NCI-H128 (cell line): ENCODE measurements around the gene RPL36.

ENCODE experiments used
- DNase-seq: peaks from one replicate; lab custom pipeline; 2025; ENCODE audit not compliant: unreplicated experiment; lab: John Stamatoyannopoulos, UW

The RPL36 gene

DNA sequence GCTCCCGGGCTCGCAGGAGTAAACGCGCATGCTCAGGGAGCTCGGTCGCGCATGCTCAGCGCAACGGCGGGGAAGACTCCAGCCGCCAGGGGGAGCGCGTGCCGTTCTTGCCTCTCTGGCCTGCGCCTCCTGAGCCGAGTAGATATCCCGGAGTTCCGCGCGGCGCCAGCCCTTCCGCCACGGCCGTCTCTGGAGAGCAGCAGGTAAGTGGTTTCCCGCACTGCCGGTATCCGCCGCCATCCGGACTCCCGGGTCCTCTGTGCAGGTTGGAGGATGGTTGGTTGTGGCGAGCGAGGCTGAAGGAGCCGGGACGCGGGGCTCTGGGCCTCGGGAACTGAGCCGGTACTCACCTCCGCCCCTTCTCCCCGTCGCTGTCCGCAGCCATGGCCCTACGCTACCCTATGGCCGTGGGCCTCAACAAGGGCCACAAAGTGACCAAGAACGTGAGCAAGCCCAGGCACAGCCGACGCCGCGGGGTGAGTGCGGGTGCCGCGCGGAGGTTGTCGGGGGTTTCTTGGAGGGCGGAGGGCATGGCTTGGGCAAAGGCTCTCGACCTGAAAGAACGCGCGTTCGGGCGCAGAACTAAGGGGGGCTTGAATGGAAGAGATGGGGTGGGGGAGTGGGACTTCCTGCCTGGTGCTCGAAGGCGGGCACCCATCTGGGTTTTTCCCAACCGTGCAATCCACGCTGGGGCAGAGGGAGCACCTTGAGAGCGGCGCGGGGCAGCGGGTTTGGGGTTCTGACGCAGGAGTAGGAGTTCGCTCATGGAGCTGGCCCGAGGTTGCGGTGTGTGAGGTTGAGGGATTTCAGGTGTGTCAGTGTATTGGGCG, at the start of gene RPL36:
Gene RPL36 (plus strand): TSS at position 171 of the 830 bp plus-strand sequence. CDS start 213 bp downstream, at position 384.
- DNase-seq: peak; percentile 94

- no peak for DNase-seq
These were observed 48.9 kb upstream of the RPL36 start for GRCh38 chr19:5641171-5641570.

DNA sequence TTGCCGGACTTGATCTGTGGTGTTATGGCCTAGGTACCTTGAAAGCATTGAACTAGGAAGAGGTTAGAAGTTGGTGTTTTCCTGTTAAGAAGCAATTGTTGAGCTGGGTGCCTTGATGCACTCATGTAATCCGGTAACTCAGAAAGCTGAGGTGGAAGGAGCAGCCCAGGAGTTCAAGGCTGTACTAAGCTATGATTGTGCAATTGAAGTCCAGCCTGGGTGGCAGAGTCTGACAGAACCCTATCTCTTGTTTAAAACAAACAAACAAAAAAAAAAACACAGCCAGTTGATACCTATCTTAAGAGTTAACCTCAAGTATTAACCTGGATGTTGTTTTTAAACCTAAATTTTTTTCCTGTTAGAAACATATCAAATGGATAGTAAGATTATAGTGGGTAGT, 47.9 kb upstream of the RPL36 start:
- DNase-seq: no peak

- no peak for DNase-seq
These were observed 47.0 kb upstream of the RPL36 start for GRCh38 chr19:5643060-5643459.

- DNase-seq: no peak
These were observed 46.1 kb upstream of the RPL36 start for GRCh38 chr19:5644037-5644436.

DNA sequence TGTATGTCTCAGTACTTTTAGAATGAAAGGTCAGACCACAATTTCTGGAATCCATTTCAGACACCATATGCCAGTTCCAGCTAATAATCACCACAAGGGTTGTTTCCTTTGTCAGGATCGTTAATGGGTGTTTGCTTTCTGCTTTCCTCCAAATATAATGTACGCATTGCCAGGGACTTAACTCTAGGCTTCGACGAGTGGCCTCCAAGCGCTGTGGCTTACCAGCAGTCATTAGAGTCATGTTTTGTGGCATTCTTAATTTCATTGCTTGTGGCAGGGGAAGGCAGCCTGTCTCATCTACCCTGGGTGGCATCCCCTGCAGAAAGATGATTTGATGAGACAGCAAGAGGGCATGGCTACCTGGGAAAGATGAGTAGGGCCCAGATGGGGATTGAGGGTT, 44.7 kb upstream of the RPL36 start:
- DNase-seq: peak; percentile 34

GRCh38 chr19:5646703-5647102, 43.4 kb upstream of the RPL36 start:
- no peak for DNase-seq

DNA sequence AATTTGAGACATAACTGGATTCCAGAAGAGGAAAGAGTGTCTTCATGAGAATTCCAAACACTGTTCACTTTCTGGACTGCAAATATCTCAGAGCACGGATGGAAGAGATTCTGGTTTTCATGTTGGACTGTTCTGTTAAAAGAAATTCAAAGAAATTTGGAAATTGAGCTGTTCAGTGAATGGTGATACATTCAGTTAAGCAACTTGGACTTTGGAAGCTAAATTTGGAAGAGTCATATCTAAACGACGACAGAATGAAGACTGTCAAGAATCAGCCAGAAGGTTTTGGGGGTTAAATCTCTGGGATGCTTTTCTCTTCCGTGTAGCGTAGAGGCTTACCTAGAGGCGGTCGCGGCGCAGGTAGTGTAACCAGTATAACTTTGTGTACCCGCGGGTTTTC, 41.6 kb upstream of the RPL36 start:
- no peak for DNase-seq

GRCh38 chr19:5651361-5651760, 38.7 kb upstream of the RPL36 start:
- no peak for DNase-seq

- DNase-seq: no peak
These were observed 37.8 kb upstream of the RPL36 start for GRCh38 chr19:5652261-5652660.

DNA sequence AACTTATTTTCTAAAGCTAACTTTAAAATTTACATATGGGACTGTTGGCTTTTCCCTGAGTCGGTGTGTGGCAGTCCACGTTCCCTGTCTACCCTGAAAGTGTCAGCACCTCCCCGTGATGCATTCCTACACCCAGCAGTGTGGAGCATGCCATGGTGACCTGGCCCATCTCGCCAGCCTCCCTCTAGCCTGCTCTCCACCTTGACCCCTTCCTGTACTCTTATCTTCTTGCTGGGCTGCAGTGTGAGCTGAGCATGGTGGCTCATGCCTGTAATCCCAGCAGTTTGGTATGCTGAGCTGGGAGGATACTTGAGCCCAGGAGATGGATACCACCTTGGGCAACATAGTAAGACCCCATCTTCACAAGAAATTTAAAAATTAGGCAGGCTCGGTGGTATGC, 35.2 kb upstream of the RPL36 start:
- no peak for DNase-seq

DNA sequence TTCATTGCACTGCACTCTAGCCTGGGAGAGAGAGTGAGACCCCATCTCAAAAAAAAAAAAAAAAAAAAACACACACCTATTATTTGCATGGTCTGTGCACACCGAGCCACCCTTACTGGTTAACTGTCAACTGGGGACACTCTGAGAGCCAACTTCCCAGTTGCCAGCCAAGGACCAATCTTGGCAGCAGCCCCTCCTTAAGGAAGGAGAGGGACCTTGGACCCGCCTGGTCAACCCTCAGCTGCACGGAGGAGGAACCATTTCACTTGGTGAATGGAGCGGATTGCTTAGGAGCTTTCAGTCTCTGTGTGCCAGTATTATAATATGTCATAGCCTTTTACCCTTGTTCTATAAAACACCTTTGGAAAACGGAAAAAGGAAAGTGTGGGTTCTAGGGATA, 34.7 kb upstream of the RPL36 start:
- no peak for DNase-seq

GRCh38 chr19:5661483-5661882, 28.6 kb upstream of the RPL36 start:
- no peak for DNase-seq

GRCh38 chr19:5663904-5664303, 26.2 kb upstream of the RPL36 start:
- DNase-seq: no peak

GRCh38 chr19:5664515-5664914, 25.6 kb upstream of the RPL36 start:
- no peak for DNase-seq

DNA sequence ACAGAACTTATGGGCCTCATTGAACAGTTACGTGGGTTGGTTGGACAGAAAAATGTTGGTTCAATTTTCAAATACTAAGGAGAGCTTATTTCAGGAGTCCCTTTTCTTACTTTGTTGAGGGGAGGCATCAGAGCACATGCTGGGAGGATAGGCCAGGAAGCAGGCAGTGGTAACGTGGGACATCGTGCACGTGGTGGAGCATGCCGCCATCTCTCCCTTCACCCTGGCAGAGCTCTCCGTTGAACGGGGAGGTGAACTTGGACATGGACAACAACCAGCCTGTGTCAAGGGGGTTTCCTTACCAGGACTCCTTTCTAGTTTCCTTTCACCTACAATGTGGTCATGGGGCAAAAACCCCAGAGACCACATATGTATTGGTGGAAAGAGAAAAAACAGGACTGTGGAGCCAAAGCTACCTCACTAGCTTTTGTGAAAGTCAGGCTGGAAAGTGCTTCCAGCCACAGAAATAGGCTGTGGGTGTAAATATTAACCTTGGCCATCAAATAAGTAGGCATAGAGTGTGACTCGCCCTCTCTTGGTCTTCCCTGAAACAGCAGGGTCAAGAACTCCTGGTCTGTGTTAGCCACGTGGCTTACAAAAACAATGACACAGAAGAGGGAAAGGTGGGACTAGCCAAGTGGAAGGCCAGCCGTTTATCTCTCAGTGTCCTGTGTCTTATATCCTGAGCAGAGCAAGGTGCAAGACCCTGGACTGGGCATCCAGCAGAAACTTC, 24.1 kb upstream of the RPL36 start:
- DNase-seq: no peak

- DNase-seq: no peak
These were observed 23.0 kb upstream of the RPL36 start for GRCh38 chr19:5666921-5667610.

- no peak for DNase-seq
These were observed 22.3 kb upstream of the RPL36 start for GRCh38 chr19:5667751-5668271.

GRCh38 chr19:5669212-5669611, 20.9 kb upstream of the RPL36 start:
- no peak for DNase-seq

DNA sequence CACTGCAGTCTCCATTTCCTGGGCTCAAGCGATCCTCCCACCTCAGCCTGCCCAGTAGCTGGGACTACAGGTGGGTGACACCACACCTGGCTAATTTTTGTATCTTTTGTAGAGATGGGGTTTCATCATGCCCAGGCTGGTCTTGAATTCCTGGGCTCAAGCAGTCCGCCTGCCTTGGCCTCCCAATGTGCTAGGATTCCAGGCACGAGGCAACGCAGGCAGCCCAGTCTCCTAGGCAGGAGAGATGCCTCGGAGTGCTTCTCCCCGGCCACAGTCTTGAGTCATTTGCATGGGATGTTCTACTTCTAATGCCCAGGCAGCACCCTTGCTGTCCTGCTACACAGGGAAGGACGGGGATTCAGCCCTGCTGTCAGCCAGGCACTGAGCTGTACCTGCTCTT, 18.5 kb upstream of the RPL36 start:
- no peak for DNase-seq

- no peak for DNase-seq
These were observed 17.2 kb upstream of the RPL36 start for GRCh38 chr19:5672708-5673459.
